GM19035 (cell line): ENCODE measurements around the gene PRKG1.

Source experiments
- ATAC-seq: cut with Tn5 transposase; IDR thresholded peaks from one replicate; pipeline ENCODE4 v1.9.1; 2021; ENCODE audit not compliant: unreplicated experiment

The PRKG1 gene

DNA sequence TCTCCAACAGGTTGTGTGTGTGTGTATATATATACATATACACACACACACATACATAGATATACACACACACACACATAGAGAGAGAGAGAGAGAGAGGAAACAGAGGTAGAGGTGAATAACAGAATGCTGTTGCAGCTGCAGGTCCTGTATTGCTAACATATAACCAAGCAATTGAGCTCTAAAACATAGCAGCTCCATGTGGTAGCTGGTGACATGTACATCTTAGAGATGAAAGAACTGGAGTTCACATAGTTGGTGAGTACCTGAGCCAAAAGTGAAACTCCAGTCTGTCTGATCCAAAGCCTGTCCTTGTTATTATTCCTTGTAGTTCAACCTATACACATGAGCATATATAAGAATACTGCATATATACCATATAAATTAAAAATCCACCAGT, 778.0 kb downstream of the PRKG1 start:
- no peak for ATAC-seq

- no peak for ATAC-seq
These were observed 783.0 kb downstream of the PRKG1 start for GRCh38 chr10:51857305-51857704.

DNA sequence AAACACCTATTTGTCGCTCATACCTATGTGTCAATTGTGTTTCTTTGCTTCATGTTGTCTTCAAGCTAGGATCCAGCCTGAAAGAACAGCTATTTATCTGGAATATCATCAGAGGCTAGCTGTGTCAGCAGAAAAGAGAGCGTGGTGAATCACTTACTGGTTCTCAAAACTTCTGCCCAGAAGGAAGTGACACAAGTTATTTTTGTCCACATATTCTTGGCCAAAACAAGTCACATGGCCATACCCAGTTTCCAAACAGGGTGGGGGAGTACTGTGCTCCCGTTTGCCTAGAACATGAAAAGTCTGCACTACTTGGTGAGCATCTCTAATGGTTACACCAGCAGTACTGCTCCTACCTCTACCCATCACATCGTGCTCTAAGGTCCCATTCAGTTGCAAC, 786.0 kb downstream of the PRKG1 start:
- peak; percentile 73 for ATAC-seq

DNA sequence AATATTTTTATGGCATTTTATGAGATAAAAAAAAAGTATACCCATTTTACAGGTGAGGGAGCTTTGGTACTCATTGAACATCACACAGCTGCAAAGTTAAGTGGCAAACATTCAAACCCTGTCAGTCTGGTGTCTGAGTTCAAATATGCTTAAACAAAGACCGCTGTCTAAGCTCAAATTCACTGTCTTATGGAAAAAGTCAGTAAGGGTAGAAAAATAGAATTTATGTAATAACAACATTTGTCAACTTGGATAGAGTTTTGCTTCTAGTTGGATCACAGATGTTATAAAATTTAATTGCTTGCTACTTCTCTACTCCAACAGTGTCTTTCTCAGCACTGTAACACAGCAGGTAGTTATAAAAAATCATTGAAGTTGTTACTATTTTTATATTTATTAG, 786.8 kb downstream of the PRKG1 start:
- no peak for ATAC-seq

DNA sequence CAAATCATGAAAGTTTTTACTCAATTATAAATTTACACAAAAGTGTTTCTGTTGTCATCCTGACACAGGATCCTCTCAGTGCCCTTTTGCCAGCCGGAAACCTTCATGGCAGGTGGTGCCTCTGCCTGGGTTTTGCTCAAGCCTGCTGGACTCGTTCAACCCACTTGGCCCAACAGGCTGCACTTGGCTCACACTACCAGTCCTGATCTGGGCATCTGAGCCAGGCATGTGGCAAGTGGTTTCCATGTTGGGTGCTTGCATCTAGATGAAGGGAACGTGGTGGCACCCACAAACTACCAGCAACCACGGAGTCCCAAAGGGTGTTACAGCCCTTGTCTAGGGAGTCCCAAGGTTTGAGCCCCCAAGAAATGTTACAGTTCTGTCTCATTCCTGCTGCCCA, 787.4 kb downstream of the PRKG1 start:
- ATAC-seq: no peak

GRCh38 chr10:51862149-51862548, 787.9 kb downstream of the PRKG1 start:
- no peak for ATAC-seq

DNA sequence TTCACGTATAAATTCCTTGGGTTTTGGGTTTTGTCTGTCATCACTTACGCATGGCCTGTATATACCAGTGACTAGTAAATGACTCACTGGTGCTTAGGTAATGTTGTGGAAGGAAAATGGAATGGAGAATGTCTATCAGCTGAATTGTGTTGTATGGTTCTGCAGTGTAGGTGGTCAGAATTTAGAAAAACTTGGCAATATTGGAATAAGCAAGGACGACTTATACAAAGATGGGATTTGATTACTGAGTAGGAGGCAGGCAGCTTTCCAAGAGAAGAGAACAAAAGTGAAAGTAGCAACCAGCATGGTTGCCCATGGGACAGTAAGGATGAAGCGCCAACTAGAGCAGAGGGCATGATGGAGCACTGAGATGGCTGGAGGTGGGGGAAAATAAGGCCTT, 793.7 kb downstream of the PRKG1 start:
- no peak for ATAC-seq

GRCh38 chr10:51874131-51874530, 799.8 kb downstream of the PRKG1 start:
- ATAC-seq: no peak

DNA sequence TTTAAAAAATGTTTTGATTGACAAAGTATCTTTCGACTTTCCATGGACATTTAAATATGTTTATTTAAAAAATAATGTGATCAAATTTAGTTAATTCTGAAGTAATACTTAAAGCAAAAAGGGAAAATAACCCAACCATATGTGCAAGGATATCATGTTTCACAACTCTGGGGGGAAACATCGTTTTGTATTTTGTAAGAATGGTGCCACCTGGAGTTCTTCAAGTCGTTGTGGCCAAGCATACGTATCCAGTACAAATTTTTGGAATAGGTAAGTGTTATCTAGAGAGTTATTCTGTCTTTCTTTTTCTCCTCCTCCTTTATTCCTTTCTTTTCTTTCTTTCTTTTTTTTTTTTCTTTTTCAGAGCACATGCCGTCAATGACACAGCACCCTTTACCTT, 801.3 kb downstream of the PRKG1 start:
- no peak for ATAC-seq

DNA sequence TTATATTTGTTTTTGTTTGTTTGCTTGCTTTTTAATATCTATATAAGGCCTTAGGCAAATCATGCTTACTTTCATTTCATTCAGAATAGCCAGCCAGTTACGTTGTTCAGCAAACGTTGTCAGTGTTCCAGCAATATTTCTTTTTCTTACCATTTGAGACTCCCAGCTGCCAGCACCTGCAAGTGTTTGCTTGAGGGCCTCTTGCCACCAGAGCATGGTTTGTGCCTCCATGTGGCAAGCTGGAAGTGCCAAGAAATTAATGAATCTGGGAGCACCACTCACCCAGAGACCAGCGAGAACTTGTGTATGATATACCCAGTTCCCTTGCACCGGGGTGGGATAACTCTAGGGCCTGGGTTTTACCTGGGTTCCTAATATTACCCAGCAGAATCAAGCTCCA, 802.2 kb downstream of the PRKG1 start:
- no peak for ATAC-seq

- ATAC-seq: no peak
These were observed 802.7 kb downstream of the PRKG1 start for GRCh38 chr10:51876979-51877378.

DNA sequence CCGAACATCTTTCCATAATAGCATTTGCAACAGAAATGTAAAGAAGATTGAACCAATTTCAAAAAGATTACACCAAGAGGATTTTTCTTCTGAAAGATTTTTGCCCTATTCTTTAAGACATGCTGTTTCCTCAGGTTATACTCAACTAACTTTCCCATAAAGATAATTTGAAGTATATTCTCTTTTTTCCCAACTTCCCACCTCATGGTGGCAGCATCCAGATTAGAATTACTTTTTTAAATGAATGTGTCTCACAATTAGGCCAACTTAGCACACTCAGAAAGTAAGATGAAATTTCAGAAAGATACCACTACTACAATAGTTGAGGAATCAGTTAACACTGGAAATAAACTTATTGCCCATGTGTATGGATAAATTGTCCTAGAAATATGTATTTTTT, 803.3 kb downstream of the PRKG1 start:
- no peak for ATAC-seq

- ATAC-seq: peak; percentile 19
These were observed 804.4 kb downstream of the PRKG1 start for GRCh38 chr10:51878695-51879094.

DNA sequence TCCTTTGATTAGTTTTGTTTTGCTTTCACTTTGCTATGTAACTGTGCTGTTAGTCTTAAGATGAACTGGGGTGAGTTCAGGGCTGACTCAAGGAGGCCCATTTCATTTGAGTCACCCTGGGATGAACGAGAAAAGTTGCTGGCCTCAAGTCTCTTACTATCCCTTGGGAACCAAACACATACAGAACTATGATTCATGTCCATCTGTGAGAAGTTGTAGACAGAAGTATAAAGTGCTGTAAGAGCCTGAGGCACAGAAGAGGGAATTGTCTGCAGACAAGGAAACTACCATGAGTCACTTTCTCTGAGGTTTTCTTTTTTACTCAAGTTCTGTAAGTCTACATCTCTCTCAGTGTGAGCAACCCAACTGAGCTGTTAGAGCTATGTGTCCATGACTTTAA, 805.0 kb downstream of the PRKG1 start:
- peak; percentile 91 for ATAC-seq

- no peak for ATAC-seq
These were observed 806.9 kb downstream of the PRKG1 start for GRCh38 chr10:51881213-51881612.

- ATAC-seq: no peak
These were observed 812.3 kb downstream of the PRKG1 start for GRCh38 chr10:51886438-51887068.

DNA sequence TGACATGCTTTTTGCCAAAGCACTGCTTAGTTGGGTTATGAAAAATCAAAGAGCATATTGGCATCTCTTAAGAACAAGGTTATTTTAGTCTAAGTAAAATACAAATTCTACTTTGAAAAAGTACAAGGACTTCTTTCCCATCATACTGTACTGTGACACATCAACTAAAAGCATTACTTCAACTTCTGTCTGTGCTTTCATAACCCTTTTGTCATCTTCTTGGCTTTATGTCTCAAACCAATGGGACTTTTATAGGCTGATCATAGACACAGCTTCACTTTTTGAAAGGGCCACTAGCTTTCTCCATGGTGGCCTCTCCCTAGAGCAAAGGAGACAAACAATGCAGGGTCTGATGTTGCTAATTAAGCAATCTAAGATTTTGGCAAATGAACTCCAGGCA, 814.0 kb downstream of the PRKG1 start:
- no peak for ATAC-seq

DNA sequence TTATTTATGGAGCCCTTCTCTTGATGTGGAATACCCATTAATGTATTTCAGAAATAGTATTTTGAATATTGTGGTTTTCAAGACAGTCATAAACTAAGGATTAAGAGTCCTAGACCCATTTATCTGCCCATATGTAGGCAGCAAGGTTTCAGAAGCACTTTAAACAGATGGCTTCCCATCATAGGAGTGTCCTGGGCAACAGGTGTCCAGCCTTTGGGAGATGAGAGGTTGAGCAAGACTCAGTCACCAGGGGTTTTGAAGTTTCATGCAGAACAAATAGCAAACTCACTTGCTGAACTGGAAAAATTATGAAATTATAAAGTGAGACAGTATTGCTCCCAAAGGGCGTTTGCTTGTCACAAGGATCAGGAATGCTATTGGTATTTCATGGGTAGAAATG, 818.0 kb downstream of the PRKG1 start:
- ATAC-seq: no peak

GRCh38 chr10:51892965-51893658, 818.8 kb downstream of the PRKG1 start:
- ATAC-seq: peak; percentile 85

DNA sequence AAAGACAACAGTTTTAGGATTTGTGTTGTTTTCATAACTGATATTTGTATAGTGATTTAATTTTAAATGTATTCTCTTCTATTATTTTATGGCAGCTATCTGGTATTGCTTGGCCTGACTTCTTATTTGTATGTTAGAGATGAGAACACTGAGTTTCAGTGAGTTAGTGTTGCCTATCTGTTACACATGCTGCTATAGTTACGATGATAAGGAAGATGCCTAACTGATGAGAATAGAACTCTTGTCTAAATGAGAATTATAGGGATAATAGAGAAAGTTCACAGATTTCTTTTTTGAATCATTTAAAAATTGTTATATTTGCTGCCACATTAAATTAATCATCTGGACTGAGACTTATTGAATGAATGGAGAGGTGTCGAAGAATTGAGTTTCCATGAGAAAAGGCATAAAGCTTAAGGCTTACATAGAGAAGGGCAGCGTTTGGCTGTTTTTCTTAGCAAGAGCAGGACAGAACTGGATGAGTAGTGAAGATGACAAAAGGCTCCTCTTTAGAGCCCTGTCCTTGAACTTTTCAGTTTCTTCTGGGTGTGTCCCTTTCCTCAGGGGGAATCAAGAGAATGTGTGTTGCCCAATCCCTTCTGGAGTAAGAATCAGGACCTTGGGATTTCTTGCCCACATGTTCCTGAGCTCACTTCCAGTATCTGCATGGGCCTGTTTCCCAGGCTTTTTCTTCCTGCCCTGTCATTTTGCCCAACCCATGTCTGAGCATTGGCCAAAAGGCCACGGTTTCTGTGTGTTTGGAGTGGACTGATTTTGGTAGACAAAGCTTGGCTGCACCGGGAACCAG, 820.7 kb downstream of the PRKG1 start:
- no peak for ATAC-seq

GRCh38 chr10:51896849-51897248, 822.6 kb downstream of the PRKG1 start:
- no peak for ATAC-seq

GRCh38 chr10:51897560-51897959, 823.3 kb downstream of the PRKG1 start:
- ATAC-seq: no peak
